COR-L47 (cell line): ENCODE measurements around the gene SMYD4.
"Not testable (repeated sequence)": the region's sequence is repeated elsewhere in the genome, so short reads cannot be mapped to it uniquely, and the experiment has no call there.

Experiments
- DNase-seq: peaks from one replicate; lab custom pipeline; 2025; lab: John Stamatoyannopoulos, UW

The SMYD4 gene

GRCh38 chr17:1829592-1830257 lies at the start of gene SMYD4, which contains the start of gene RPA1:
SMYD4 (minus strand) TSS chr17:1829902; CDS start chr17:1827994, 1,908 bp downstream.
RPA1 (plus strand) TSS chr17:1830005; CDS start chr17:1830094, 89 bp downstream.
- peak; percentile 59 for DNase-seq

- DNase-seq: no peak
Observed at GRCh38 chr17:1878419-1879121, 48.9 kb upstream of the SMYD4 start.

GRCh38 chr17:1875597-1875996 lies 45.9 kb upstream of the SMYD4 start:
- DNase-seq: no peak

GRCh38 chr17:1873418-1873817 lies 43.7 kb upstream of the SMYD4 start:
- no peak for DNase-seq

- no peak for DNase-seq
Observed at GRCh38 chr17:1872976-1873375, 43.3 kb upstream of the SMYD4 start.

- DNase-seq: no peak
Observed at GRCh38 chr17:1872254-1872653, 42.6 kb upstream of the SMYD4 start.

GRCh38 chr17:1871756-1872155 lies 42.1 kb upstream of the SMYD4 start:
- DNase-seq: no peak

GRCh38 chr17:1870592-1870991 lies 40.9 kb upstream of the SMYD4 start:
- DNase-seq: no peak

- no peak for DNase-seq
Observed at GRCh38 chr17:1868090-1868489, 38.4 kb upstream of the SMYD4 start.

GRCh38 chr17:1867307-1867706 lies 37.6 kb upstream of the SMYD4 start:
- DNase-seq: no peak

GRCh38 chr17:1865252-1866037 lies 35.7 kb upstream of the SMYD4 start:
- no peak for DNase-seq

GRCh38 chr17:1861391-1862010 lies 31.8 kb upstream of the SMYD4 start:
- DNase-seq: no peak

GRCh38 chr17:1860978-1861377 lies 31.3 kb upstream of the SMYD4 start:
- DNase-seq: no peak

- DNase-seq: not testable (repeated sequence)
Observed at GRCh38 chr17:1856462-1856861, 26.8 kb upstream of the SMYD4 start.

- DNase-seq: no peak
Observed at GRCh38 chr17:1853698-1854097, 24.0 kb upstream of the SMYD4 start.

GRCh38 chr17:1852327-1852726 lies 22.6 kb upstream of the SMYD4 start:
- no peak for DNase-seq

GRCh38 chr17:1847191-1847590 lies 17.5 kb upstream of the SMYD4 start:
- no peak for DNase-seq

- no peak for DNase-seq
Observed at GRCh38 chr17:1843947-1844346, 14.2 kb upstream of the SMYD4 start.

GRCh38 chr17:1839516-1839915 lies 9.8 kb upstream of the SMYD4 start:
- DNase-seq: no peak

GRCh38 chr17:1834380-1835149 lies 4.9 kb upstream of the SMYD4 start:
- DNase-seq: no peak

GRCh38 chr17:1830288-1830687 lies 586 bp upstream of the SMYD4 start:
- DNase-seq: no peak

GRCh38 chr17:1829216-1829591 lies 498 bp downstream of the SMYD4 start:
- no peak for DNase-seq
